ENCODE results near the gene ITGAX. TPM values are rescaled to one million over a fixed set of nuclear protein-coding genes. Genes with fewer than 3 reads are reported as not detected.

Gene ITGAX
- total and polyA plus RNA-seq, 2 of the 8 experiments (the other 6 are each of a cell fraction or from before 2014, with no cell fraction given) = 0.30 TPM; not detected in 1

DNA sequence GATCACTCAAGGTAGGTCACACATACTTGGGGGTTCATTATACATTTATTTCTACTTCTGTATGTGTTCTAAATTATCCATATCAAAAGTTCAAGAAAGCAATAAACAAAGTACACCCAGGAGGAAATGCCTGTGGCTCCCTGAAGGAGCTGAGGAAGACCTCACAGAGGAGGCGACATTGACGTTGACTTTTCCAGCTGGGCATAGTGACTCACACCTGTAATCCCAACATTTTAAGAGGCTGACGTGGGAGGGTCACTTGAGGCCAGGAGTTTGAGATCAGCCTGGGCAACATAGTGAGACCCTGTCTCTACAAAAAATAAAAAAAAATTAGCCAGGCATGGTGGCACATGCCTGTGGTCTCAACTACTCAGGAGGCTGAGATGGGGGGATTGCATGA is 54.5 kb downstream of the ITGAX start:
- TF ChIP-seq ASH2L (IDR thresholded peaks at IDR 0.05; ENCODE audit: low read length) (no peak), SIN3A (conservative IDR thresholded peaks at IDR 0.05 in 1 of 2, IDR thresholded peaks at IDR 0.05 in 1 of 2; ENCODE audit: low read depth in 1 of 2, low read length in 2 of 2) (no peak), HDAC6 (IDR thresholded peaks at IDR 0.05; ENCODE audit: low read depth, low read length) (no peak), KDM1A (IDR thresholded peaks at IDR 0.05; ENCODE audit: borderline replicate concordance, low read length) (no peak), SP2 (IDR thresholded peaks at IDR 0.05; ENCODE audit: low read length) (no peak)
- no peak overlapping the region for H3K23ac ChIP-seq (ENCODE audit: insufficient read length)
- H3K18ac ChIP-seq (ENCODE audit: extremely low read depth, low read length) = no peak overlapping the region
- H3K9me3 ChIP-seq (ENCODE audit: insufficient read depth in 2 of 2, low read depth in 1 of 2, low read length in 1 of 2) = no peaks in the 10 kb centered on the region
- H2BK15ac ChIP-seq (ENCODE audit: low read length) = no peak overlapping the region
- H3K4ac ChIP-seq (replicated peaks; ENCODE audit: insufficient read length, low read depth, low read length) = no peak overlapping the region
- H3K4me1 ChIP-seq (replicated peaks in 1 of 4; ENCODE audit: control insufficient read depth in 3 of 4, insufficient read depth in 4 of 4, low read length in 3 of 4) = no peaks in the 10 kb centered on the region
- no peak for DNase-seq (ENCODE audit: low read depth in 1 of 2, low spot score in 2 of 2)
- no peak overlapping the region for H3K4me3 ChIP-seq (ENCODE audit: extremely low read depth in 1 of 4, insufficient read depth in 2 of 4, low read depth in 3 of 4, low read length in 4 of 4)
- no peak overlapping the region for H4K91ac ChIP-seq (replicated peaks; ENCODE audit: insufficient read length, low read length)
- H3K36me3 ChIP-seq (ENCODE audit: control insufficient read depth in 2 of 4, insufficient read depth in 4 of 4, low read length in 3 of 4) = no peaks in the 10 kb centered on the region
- no peak overlapping the region for H4K5ac ChIP-seq (ENCODE audit: insufficient read length, low read depth, low read length)
- no peak overlapping the region for H3K9ac ChIP-seq (replicated peaks in 1 of 4; ENCODE audit: extremely low read depth in 1 of 4, low read depth in 3 of 4, low read length in 3 of 4)
- H2BK120ac ChIP-seq (replicated peaks; ENCODE audit: low read depth, low read length) = no peak overlapping the region
- no peak overlapping the region for H3K56ac ChIP-seq (replicated peaks; ENCODE audit: insufficient read length, low read depth, low read length)
- H4K20me1 ChIP-seq (replicated peaks in 1 of 2; ENCODE audit: control insufficient read depth in 1 of 2, insufficient read depth in 2 of 2, low read length in 2 of 2) = no peaks in the 10 kb centered on the region
- no peaks in the 10 kb centered on the region for H3K79me2 ChIP-seq (ENCODE audit: control insufficient read depth in 1 of 2, insufficient read depth in 2 of 2, low read length in 2 of 2)
- 97% methylated on average over 3 of the region's 3 CpGs; no CpG with 5 or more reads in 1 of the 2 experiments for WGBS, 2 experiments (ENCODE audit: extremely low coverage in 1 of 2, insufficient coverage in 1 of 2, insufficient read length in 1 of 2, insufficient replicate concordance in 2 of 2, low coverage in 1 of 2, low lambda C conversion rate in 2 of 2, missing lambda C conversion rate in 1 of 2)
- H3K14ac ChIP-seq (ENCODE audit: insufficient read length) = no peak overlapping the region
- H2AFZ ChIP-seq (ENCODE audit: low read length) = no peak overlapping the region
- CTCF ChIA-PET (ENCODE audit: partially characterized antibody) = no interaction called here
- no peak overlapping the region for H4K8ac ChIP-seq (ENCODE audit: extremely low read depth, insufficient read depth, low read length)
- no peak overlapping the region for H3K4me2 ChIP-seq (ENCODE audit: insufficient read depth in 1 of 2, low read depth in 2 of 2, low read length in 2 of 2)
- H2AK5ac ChIP-seq (ENCODE audit: low read depth, low read length) = no peak overlapping the region
- no peak overlapping the region for H3K27ac ChIP-seq (ENCODE audit: low read depth, low read length)
- H3K27me3 ChIP-seq (replicated peaks in 1 of 4; ENCODE audit: control insufficient read depth in 3 of 4, extremely low read depth in 1 of 4, insufficient read depth in 3 of 4, low read length in 3 of 4) = no peaks in the 10 kb centered on the region
- no peak overlapping the region for H2BK5ac ChIP-seq (ENCODE audit: low read depth, low read length)
- H2BK20ac ChIP-seq (ENCODE audit: low read length) = no peak overlapping the region
- no peaks in the 10 kb centered on the region for H3K79me1 ChIP-seq (ENCODE audit: low read depth, low read length)
- peaks cover 2% of the 10 kb centered on the region; the same call in 1 of the 2 replicates for H3K23me2 ChIP-seq (ENCODE audit: low read depth, low read length)
- POLR2A ChIA-PET (ENCODE audit: partially characterized antibody) = no interaction called here
- FAIRE-seq = no peak
- no peak overlapping the region for H2BK12ac ChIP-seq (ENCODE audit: low read depth, low read length)

Data from H1 (cell line).